ENCODE results near the gene CHN2.
"Not testable (repeated sequence)": the region's sequence is repeated elsewhere in the genome, so short reads cannot be mapped to it uniquely, and the experiment has no call there.

CHN2 gene

GRCh38 chr7:29263601-29264207 is 69.1 kb downstream of the CHN2 start:
- H3K36me3 Mint-ChIP-seq (ENCODE audit: low read depth), result peaks cover 63% of the 10 kb centered on the region

GRCh38 chr7:29265208-29265923 is 70.8 kb downstream of the CHN2 start:
- Mint-ChIP-seq H3K36me3 (ENCODE audit: low read depth) (peaks cover 59% of the 10 kb centered on the region), H3K27me3 (no peaks in the 10 kb centered on the region), H3K4me1 (ENCODE audit: low read depth) (peaks cover 29% of the 10 kb centered on the region), H3K9me3 (no peaks in the 10 kb centered on the region), H3K4me3 (no peak overlapping the region), H3K27ac (peak overlapping the region; percentile 2)
- intact Hi-C loops (cut with micrococcal nuclease), result no loop called here

More at GRCh38 chr7:29263601-29264207, 69.1 kb downstream of the CHN2 start:
- H3K9me3 Mint-ChIP-seq; intact Hi-C loops (cut with micrococcal nuclease); H3K4me3 Mint-ChIP-seq; H3K27me3 Mint-ChIP-seq; H3K27ac Mint-ChIP-seq: not testable (repeated sequence)
- H3K4me1 Mint-ChIP-seq (ENCODE audit: low read depth), result peaks cover 21% of the 10 kb centered on the region

GRCh38 chr7:29269935-29270334 is 75.4 kb downstream of the CHN2 start:
- intact Hi-C loops (cut with micrococcal nuclease), result no loop called here

GRCh38 chr7:29270594-29271318 is 76.2 kb downstream of the CHN2 start:
- Mint-ChIP-seq H3K9me3 (no peaks in the 10 kb centered on the region), H3K36me3 (ENCODE audit: low read depth) (peaks cover 40% of the 10 kb centered on the region), H3K27me3 (no peaks in the 10 kb centered on the region), H3K4me3 (no peak overlapping the region), H3K27ac (peak overlapping the region; percentile 73), H3K4me1 (ENCODE audit: low read depth) (peaks cover 64% of the 10 kb centered on the region)
- intact Hi-C loops (cut with micrococcal nuclease), result no loop called here

More at GRCh38 chr7:29269935-29270334, 75.4 kb downstream of the CHN2 start:
- H3K27me3 Mint-ChIP-seq, result no peaks in the 10 kb centered on the region
- no peak overlapping the region for H3K27ac Mint-ChIP-seq
- peaks cover 69% of the 10 kb centered on the region for H3K4me1 Mint-ChIP-seq (ENCODE audit: low read depth)
- no peaks in the 10 kb centered on the region for H3K9me3 Mint-ChIP-seq
- peaks cover 43% of the 10 kb centered on the region for H3K36me3 Mint-ChIP-seq (ENCODE audit: low read depth)
- H3K4me3 Mint-ChIP-seq, result no peak overlapping the region

- H3K4me1 Mint-ChIP-seq (ENCODE audit: low read depth), result peaks cover 66% of the 10 kb centered on the region
- H3K27me3 Mint-ChIP-seq, result no peaks in the 10 kb centered on the region
- H3K27ac Mint-ChIP-seq, result peak overlapping the region; percentile 73
- intact Hi-C loops (cut with micrococcal nuclease), result no loop called here
- no peak overlapping the region for H3K4me3 Mint-ChIP-seq
- peaks cover 42% of the 10 kb centered on the region for H3K36me3 Mint-ChIP-seq (ENCODE audit: low read depth)
- H3K9me3 Mint-ChIP-seq, result no peaks in the 10 kb centered on the region
These were observed 76.7 kb downstream of the CHN2 start for GRCh38 chr7:29271319-29271658.

GRCh38 chr7:29272057-29272456 is 77.5 kb downstream of the CHN2 start:
- H3K27me3 Mint-ChIP-seq, result no peaks in the 10 kb centered on the region
- H3K4me3 Mint-ChIP-seq, result no peak overlapping the region
- H3K27ac Mint-ChIP-seq, result no peak overlapping the region
- H3K36me3 Mint-ChIP-seq (ENCODE audit: low read depth), result peaks cover 42% of the 10 kb centered on the region
- H3K9me3 Mint-ChIP-seq, result no peaks in the 10 kb centered on the region
- intact Hi-C loops (cut with micrococcal nuclease), result no loop called here
- H3K4me1 Mint-ChIP-seq (ENCODE audit: low read depth), result peaks cover 59% of the 10 kb centered on the region

- H3K27ac Mint-ChIP-seq, result no peak overlapping the region
- H3K4me3 Mint-ChIP-seq, result no peak overlapping the region
- intact Hi-C loops (cut with micrococcal nuclease), result no loop called here
These were observed 79.8 kb downstream of the CHN2 start for GRCh38 chr7:29274146-29275017.

GRCh38 chr7:29275018-29275318 is 80.4 kb downstream of the CHN2 start:
- H3K4me3 Mint-ChIP-seq, result no peak overlapping the region

More at GRCh38 chr7:29274146-29275017, 79.8 kb downstream of the CHN2 start:
- H3K4me1 Mint-ChIP-seq (ENCODE audit: low read depth), result peaks cover 65% of the 10 kb centered on the region
- H3K36me3 Mint-ChIP-seq (ENCODE audit: low read depth), result peaks cover 38% of the 10 kb centered on the region
- no peaks in the 10 kb centered on the region for H3K9me3 Mint-ChIP-seq
- H3K27me3 Mint-ChIP-seq, result no peaks in the 10 kb centered on the region

GRCh38 chr7:29275493-29275892 is 80.9 kb downstream of the CHN2 start:
- intact Hi-C loops (cut with micrococcal nuclease), result no loop called here
- no peak overlapping the region for H3K4me3 Mint-ChIP-seq
- peak overlapping the region; percentile 37 for H3K27ac Mint-ChIP-seq
- H3K4me1 Mint-ChIP-seq (ENCODE audit: low read depth), result peaks cover 64% of the 10 kb centered on the region
- peaks cover 45% of the 10 kb centered on the region for H3K36me3 Mint-ChIP-seq (ENCODE audit: low read depth)
- no peaks in the 10 kb centered on the region for H3K9me3 Mint-ChIP-seq
- H3K27me3 Mint-ChIP-seq, result no peaks in the 10 kb centered on the region

More at GRCh38 chr7:29275018-29275318, 80.4 kb downstream of the CHN2 start:
- Mint-ChIP-seq H3K27me3 (no peaks in the 10 kb centered on the region), H3K27ac (no peak overlapping the region), H3K4me1 (ENCODE audit: low read depth) (peaks cover 66% of the 10 kb centered on the region), H3K36me3 (ENCODE audit: low read depth) (peaks cover 43% of the 10 kb centered on the region), H3K9me3 (no peaks in the 10 kb centered on the region)
- intact Hi-C loops (cut with micrococcal nuclease), result no loop called here

- Mint-ChIP-seq H3K4me1 (ENCODE audit: low read depth) (peaks cover 60% of the 10 kb centered on the region), H3K27ac (peak overlapping the region; percentile 37), H3K27me3 (no peaks in the 10 kb centered on the region), H3K36me3 (ENCODE audit: low read depth) (peaks cover 47% of the 10 kb centered on the region), H3K9me3 (no peaks in the 10 kb centered on the region), H3K4me3 (no peak overlapping the region)
- intact Hi-C loops (cut with micrococcal nuclease), result no loop called here
These were observed 81.6 kb downstream of the CHN2 start for GRCh38 chr7:29276199-29276598.

- Mint-ChIP-seq H3K4me3 (no peak overlapping the region), H3K36me3 (ENCODE audit: low read depth) (peaks cover 49% of the 10 kb centered on the region), H3K27me3 (no peaks in the 10 kb centered on the region), H3K27ac (no peak overlapping the region), H3K4me1 (ENCODE audit: low read depth) (peaks cover 60% of the 10 kb centered on the region), H3K9me3 (no peaks in the 10 kb centered on the region)
- intact Hi-C loops (cut with micrococcal nuclease), result no loop called here
These were observed 82.2 kb downstream of the CHN2 start for GRCh38 chr7:29276806-29277205.

GRCh38 chr7:29277436-29278215 is 83.1 kb downstream of the CHN2 start:
- peaks cover 46% of the 10 kb centered on the region for H3K36me3 Mint-ChIP-seq (ENCODE audit: low read depth)
- H3K4me1 Mint-ChIP-seq (ENCODE audit: low read depth), result peaks cover 61% of the 10 kb centered on the region
- no peak overlapping the region for H3K4me3 Mint-ChIP-seq
- H3K27ac Mint-ChIP-seq, result no peak overlapping the region
- no peaks in the 10 kb centered on the region for H3K27me3 Mint-ChIP-seq
- no peaks in the 10 kb centered on the region for H3K9me3 Mint-ChIP-seq
- intact Hi-C loops (cut with micrococcal nuclease), result no loop called here

GRCh38 chr7:29278337-29279069 is 83.9 kb downstream of the CHN2 start:
- Mint-ChIP-seq H3K9me3 (no peaks in the 10 kb centered on the region), H3K36me3 (ENCODE audit: low read depth) (peaks cover 48% of the 10 kb centered on the region), H3K27me3 (no peaks in the 10 kb centered on the region), H3K27ac (no peak overlapping the region), H3K4me1 (ENCODE audit: low read depth) (peaks cover 62% of the 10 kb centered on the region), H3K4me3 (no peak overlapping the region)
- intact Hi-C loops (cut with micrococcal nuclease), result no loop called here
